GM18870 (cell line): ENCODE data around the gene KLK12.

ENCODE experiments used
- ATAC-seq: cut with Tn5 transposase; IDR thresholded peaks from one replicate; pipeline ENCODE4 v1.9.1; 2021; ENCODE audit warnings: moderate library complexity; ENCODE audit not compliant: unreplicated experiment

The KLK12 gene

DNA sequence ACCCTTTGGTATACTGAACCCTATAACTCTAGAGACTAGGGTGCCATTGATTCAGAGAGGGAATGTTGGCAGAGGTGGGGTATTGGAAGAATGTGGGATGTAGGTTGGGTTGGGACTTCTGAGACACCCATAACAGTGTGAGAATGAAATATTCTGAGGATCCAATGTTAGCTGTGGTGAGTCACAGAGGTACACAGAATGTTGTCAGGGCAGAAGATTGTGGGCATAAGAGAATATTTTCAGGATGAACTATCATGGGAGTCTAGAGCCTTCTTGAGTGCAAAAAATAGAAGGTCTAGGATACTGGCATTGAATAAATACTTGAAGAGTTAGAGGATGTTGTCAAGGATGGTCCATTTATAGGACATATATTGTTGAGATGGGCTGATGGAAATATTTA is 21.1 kb upstream of the KLK12 start:
- ATAC-seq: no peak

GRCh38 chr19:51047031-51047335 is 12.2 kb upstream of the KLK12 start:
- ATAC-seq: no peak

DNA sequence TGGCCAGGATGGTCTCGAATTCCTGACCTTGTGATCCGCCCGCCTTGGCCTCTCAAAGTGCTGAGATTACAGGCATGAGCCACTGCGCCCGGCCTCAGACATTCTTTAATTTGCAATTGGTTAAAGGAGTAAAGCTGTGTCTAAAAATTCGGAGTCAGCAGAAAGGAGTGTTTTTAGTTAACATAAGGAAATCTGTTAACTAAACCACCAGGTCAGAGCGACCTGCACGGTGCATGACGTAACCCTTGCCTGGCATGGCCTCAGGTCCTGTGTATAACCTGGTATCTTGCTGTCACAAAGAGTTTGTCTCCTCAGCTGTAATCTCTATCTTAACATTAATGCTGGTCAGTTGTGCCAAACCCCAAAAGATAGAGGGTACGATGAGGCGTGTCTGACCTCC is 9.5 kb upstream of the KLK12 start:
- ATAC-seq: no peak

DNA sequence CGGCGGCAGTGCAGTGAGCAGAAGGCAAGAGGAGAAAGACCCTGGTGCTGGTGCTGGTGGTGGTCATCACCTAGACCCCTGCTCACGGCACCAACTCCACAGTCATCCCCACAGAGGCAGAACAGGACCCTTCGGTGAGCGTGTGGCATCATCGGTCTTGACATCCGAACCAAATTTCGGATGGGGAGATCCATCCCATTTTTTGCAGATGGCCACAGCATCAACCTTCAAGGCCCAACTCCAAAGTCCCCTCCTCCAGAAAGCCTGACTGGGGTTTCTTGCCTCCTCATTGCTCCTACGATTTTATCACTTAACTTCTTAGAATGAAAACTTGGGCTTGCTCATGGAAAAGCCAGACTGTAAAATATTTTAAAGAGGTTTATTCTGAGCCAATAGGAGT is 8.7 kb upstream of the KLK12 start:
- no peak for ATAC-seq

GRCh38 chr19:51040151-51040550 is 5.3 kb upstream of the KLK12 start:
- no peak for ATAC-seq

GRCh38 chr19:51036519-51036918 is 1.7 kb upstream of the KLK12 start:
- ATAC-seq: no peak

DNA sequence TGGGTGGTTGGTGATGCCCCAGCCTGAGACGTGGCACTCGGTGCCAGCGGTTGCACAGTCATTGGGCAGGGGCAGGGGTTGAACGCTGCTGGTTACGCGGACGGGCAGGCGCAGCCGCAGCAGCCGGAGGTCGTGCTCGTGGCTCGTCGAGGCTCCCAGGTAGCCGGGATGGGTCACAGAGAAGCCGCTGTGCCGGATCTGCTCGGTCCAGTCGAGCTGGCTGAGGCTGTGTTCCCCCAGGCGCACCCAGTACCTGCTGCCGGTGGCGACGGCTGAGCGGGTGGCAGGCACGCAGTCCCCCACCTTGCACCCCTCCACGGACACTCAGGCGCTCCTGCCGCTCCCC is 2.9 kb downstream of the KLK12 start:
- no peak for ATAC-seq

- no peak for ATAC-seq
Observed at GRCh38 chr19:51031220-51031879, 3.5 kb downstream of the KLK12 start.

- ATAC-seq: no peak
Observed at GRCh38 chr19:51030631-51031030, 4.2 kb downstream of the KLK12 start.

GRCh38 chr19:51029718-51030117 is 5.1 kb downstream of the KLK12 start:
- ATAC-seq: no peak

DNA sequence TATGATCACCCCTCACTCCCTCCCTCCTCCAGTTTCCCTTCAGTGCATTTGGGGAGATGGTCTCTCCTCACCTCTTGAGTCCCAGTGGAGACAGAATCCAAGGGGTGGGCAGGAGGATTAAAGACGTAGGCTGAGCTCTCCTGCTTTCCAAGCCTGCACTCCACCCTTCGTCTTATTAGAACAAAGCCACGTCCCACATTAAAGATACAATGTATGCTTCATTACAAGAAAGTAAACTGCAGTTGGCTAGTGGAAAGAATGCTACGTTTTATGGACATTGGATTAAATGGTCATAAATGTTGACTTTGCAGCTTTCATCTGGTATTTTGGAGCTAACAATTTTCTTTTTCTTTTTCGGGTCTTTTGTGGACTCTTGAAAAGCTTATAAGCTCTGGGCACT is 6.9 kb downstream of the KLK12 start:
- ATAC-seq: no peak

- ATAC-seq: no peak
Observed at GRCh38 chr19:51027126-51027806, 7.5 kb downstream of the KLK12 start.

GRCh38 chr19:51026554-51026831 is 8.3 kb downstream of the KLK12 start, which contains the start of gene KLK11:
TSS of gene KLK11 (minus strand) at chr19:51026616. CDS start at chr19:51025631, 985 bp downstream.
- no peak for ATAC-seq

DNA sequence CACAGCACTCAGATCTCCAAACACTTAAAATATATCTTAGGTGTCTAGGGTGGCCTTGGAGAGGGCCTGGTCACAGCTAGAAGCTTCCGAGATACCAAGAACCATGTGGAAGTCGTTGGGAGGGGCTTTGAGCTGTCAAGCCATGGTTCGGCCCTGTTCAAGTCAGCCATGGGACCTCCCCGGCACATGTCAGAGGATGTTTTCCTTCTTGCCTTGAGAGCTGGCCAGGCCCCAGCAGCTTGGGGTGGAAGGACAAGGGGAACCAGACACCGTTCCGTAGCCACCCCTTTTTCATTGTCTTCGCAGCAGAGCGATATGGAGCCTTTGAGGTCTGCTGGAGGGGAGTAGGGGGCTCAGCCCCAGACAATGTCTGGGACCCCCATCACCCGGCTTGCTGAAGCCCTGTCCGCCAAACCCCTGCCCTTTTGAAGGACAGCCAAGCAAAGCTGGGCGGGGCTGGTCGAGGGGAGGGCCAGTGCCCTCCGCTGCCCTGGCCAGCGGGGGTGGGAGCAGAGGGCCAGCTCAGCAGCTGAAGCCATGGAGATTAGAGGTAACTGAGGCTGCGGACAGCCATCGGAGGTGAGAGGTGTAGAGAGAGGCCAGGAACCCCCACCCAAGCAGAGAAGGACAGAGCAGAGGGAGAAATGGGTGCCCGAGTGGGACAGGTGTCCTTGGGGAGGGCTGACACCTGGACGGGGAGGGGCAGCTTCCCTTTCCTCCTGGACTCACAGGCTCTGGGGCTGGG is 8.8 kb downstream of the KLK12 start:
- ATAC-seq: no peak

- ATAC-seq: no peak
Observed at GRCh38 chr19:51025401-51025800, 9.4 kb downstream of the KLK12 start.

DNA sequence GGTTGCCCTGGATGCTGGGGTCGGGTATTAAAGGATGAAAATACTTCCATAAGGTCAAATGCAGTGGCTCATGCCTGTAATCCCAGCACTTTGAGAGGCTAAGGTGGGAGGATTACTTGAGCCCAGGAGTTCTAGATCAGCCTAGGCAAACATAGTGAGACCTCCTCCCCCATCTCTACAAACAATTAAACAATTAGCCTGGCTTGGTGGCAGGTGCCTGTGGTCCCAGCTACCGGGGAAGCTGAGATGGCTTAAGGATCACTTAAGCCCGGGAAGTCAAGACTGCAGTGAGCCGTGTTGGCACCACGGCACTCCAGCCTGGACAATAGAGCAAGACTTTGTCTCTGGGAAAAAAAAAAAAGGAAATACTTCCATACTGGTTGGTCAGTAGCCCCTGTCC is 9.9 kb downstream of the KLK12 start:
- no peak for ATAC-seq

GRCh38 chr19:51023946-51024345 is 10.9 kb downstream of the KLK12 start:
- no peak for ATAC-seq

DNA sequence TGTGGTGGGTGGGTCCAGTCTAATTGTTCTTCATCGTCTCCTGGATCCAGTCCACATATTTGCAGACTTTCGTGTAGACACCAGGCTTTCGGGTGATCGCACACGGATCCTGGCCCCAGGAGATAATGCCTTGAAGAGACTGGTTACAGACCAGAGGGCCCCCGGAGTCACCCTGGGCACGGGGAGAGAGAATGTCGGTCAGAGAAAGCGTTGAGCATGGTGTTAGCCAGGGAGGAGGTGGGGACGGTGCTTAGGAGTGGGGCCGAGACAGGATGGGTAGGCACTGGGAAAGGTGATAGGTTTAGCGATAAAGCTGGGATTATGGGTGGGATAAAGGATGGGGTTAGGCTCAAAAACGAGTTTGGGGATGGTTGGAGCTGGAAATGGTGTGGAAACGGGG is 12.3 kb downstream of the KLK12 start:
- ATAC-seq: no peak

- ATAC-seq: no peak
Observed at GRCh38 chr19:51020988-51021651, 13.7 kb downstream of the KLK12 start.

DNA sequence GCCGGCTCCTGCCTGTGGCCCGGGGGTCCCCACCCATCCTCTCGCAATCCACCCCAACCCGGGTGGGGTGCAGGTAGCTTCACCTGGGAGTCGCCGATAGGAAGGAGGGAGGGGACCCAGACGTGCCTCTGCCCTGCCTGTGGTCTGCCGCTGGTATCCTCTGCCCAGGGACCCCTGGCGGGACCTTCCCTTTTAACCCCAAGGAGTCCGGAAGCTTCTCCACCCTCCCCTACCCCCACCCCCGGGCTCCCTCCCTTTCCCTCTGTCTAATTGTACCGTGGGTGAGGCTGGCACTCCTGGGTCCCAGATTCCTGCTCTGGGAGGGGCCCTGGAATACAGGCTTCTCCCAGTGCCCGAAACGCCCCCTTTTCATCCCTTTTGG is 15.3 kb downstream of the KLK12 start, which contains the start of gene KLK10:
TSS of gene KLK10 (minus strand) at position 166 of the 382 bp plus-strand sequence. CDS start 579 bp downstream, outside the sequence.
- no peak for ATAC-seq

DNA sequence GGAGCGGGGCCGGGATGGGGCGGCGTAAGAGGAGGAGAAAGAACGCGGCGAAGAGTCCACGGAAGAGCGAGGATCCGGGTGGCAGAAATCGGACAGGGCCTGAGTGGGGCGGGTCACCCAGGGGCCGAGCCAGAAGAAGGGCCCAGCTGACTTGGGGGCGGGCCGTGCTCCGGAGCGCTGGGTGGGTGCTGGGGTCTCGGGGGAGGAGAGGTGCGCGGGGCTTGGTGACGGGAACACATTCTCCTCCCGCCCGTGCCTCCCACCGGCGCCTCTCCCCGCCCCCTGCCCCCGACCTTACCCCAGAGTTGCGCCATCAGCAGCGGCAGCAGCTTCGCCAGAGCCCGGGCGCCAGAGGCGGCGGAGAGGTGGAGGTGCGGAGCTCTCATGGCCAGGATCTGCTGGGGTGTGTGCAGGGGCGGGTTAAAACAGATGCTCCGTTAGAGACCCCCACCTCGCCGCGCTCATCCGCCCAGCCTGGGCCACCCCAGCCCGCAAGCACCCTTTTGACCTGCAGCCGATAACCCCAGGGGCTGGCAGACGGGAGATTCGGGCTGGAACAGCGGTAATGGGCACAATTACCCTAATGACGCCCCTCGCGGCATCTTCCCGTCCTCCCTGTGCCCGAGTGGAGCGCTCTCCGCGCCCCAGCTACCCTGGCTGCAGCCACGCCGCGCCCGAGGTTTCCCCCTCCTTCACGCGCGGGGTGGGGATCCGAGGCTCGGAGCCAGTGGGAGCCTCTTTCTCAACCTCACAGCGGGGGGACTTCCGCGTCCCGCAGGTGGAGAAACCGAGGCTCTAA is 15.9 kb downstream of the KLK12 start:
- no peak for ATAC-seq
